Measurements from ENCODE around the gene SHISA9. TPM values are rescaled to one million over a fixed set of nuclear protein-coding genes. Genes with fewer than 3 reads are reported as not detected.

Gene SHISA9
- total RNA-seq, 2 experiments from 2014 or later: not detected

- Histone ChIP-seq H3K27ac (ENCODE audit: low read depth, low read length, poor library complexity, severe bottlenecking) (no peak overlapping the region), H3K4me2 (ENCODE audit: low read length) (no peak overlapping the region), H4K20me1 (ENCODE audit: insufficient read depth, low read length) (no peaks in the 10 kb centered on the region), H3K4me1 (ENCODE audit: insufficient read depth, low read length, poor library complexity, severe bottlenecking) (no peaks in the 10 kb centered on the region), H3K9me3 (ENCODE audit: low read length) (no peaks in the 10 kb centered on the region), H2AFZ (ENCODE audit: low read length) (no peak overlapping the region), H3K36me3 (ENCODE audit: insufficient read depth, low read length) (no peaks in the 10 kb centered on the region), H3K4me3 (ENCODE audit: low read depth, low read length, poor library complexity, severe bottlenecking) (no peak overlapping the region), H3K79me2 (ENCODE audit: insufficient read depth, low read depth, low read length) (no peaks in the 10 kb centered on the region), H3K9me2 (ENCODE audit: insufficient read depth, low read length) (no peaks in the 10 kb centered on the region)
- TF ChIP-seq CTCF (conservative IDR thresholded peaks at IDR 0.05; ENCODE audit: low read length) (no peak), EZH2phosphoT487 (IDR thresholded peaks at IDR 0.05; ENCODE audit: borderline replicate concordance, low read depth, low read length) (no peak)
- intact Hi-C loops (cut with micrococcal nuclease; ENCODE audit: unreplicated experiment): no loop called here
- POLR2A ChIA-PET: no interaction called here
- CTCF ChIA-PET (ENCODE audit: unreplicated experiment): no interaction called here
- no peak for DNase-seq (ENCODE audit: low spot score)
- no TSS peak for BruUV-seq (replicated peaks)
Measured at GRCh38 chr16:13063457-13063856, 162.1 kb downstream of the SHISA9 start.

- POLR2A ChIA-PET: no interaction called here
- Histone ChIP-seq H4K20me1 (ENCODE audit: insufficient read depth, low read length) (no peaks in the 10 kb centered on the region), H3K9me2 (ENCODE audit: insufficient read depth, low read length) (no peaks in the 10 kb centered on the region), H3K4me2 (ENCODE audit: low read length) (no peak overlapping the region), H3K4me1 (ENCODE audit: insufficient read depth, low read length, poor library complexity, severe bottlenecking) (no peaks in the 10 kb centered on the region), H3K27ac (ENCODE audit: low read depth, low read length, poor library complexity, severe bottlenecking) (no peak overlapping the region), H2AFZ (ENCODE audit: low read length) (no peak overlapping the region), H3K4me3 (ENCODE audit: low read depth, low read length, poor library complexity, severe bottlenecking) (no peak overlapping the region), H3K9me3 (ENCODE audit: low read length) (no peaks in the 10 kb centered on the region), H3K36me3 (ENCODE audit: insufficient read depth, low read length) (no peaks in the 10 kb centered on the region), H3K79me2 (ENCODE audit: insufficient read depth, low read depth, low read length) (no peaks in the 10 kb centered on the region)
- CTCF ChIA-PET (ENCODE audit: unreplicated experiment): interaction anchor here (0.6 kb wide), 1 partner anchor 183 kb away, joined by 3 read pairs; no protein-coding TSS in a partner anchor
- DNase-seq (ENCODE audit: low spot score): no peak
- intact Hi-C loops (cut with micrococcal nuclease; ENCODE audit: unreplicated experiment): no loop called here
- no TSS peak for BruUV-seq (replicated peaks)
- TF ChIP-seq CTCF (conservative IDR thresholded peaks at IDR 0.05; ENCODE audit: low read length) (no peak), EZH2phosphoT487 (IDR thresholded peaks at IDR 0.05; ENCODE audit: borderline replicate concordance, low read depth, low read length) (no peak)
Measured at GRCh38 chr16:13064821-13065220, 163.4 kb downstream of the SHISA9 start.

- no peak overlapping the region for H2AFZ ChIP-seq (ENCODE audit: low read length)
- POLR2A ChIA-PET: no interaction called here
- no TSS peak for BruUV-seq (replicated peaks)
- H3K9me2 ChIP-seq (ENCODE audit: insufficient read depth, low read length): no peaks in the 10 kb centered on the region
- no peaks in the 10 kb centered on the region for H3K79me2 ChIP-seq (ENCODE audit: insufficient read depth, low read depth, low read length)
- TF ChIP-seq EZH2phosphoT487 (IDR thresholded peaks at IDR 0.05; ENCODE audit: borderline replicate concordance, low read depth, low read length): no peak
- TF ChIP-seq CTCF (conservative IDR thresholded peaks at IDR 0.05; ENCODE audit: low read length): no peak
- H3K9me3 ChIP-seq (ENCODE audit: low read length): no peaks in the 10 kb centered on the region
- no peak overlapping the region for H3K4me2 ChIP-seq (ENCODE audit: low read length)
- intact Hi-C loops (cut with micrococcal nuclease; ENCODE audit: unreplicated experiment): no loop called here
- H4K20me1 ChIP-seq (ENCODE audit: insufficient read depth, low read length): no peaks in the 10 kb centered on the region
- CTCF ChIA-PET (ENCODE audit: unreplicated experiment): no interaction called here
- no peak for DNase-seq (ENCODE audit: low spot score)
- no peak overlapping the region for H3K4me3 ChIP-seq (ENCODE audit: low read depth, low read length, poor library complexity, severe bottlenecking)
- no peak overlapping the region for H3K27ac ChIP-seq (ENCODE audit: low read depth, low read length, poor library complexity, severe bottlenecking)
- H3K36me3 ChIP-seq (ENCODE audit: insufficient read depth, low read length): no peaks in the 10 kb centered on the region
- no peaks in the 10 kb centered on the region for H3K4me1 ChIP-seq (ENCODE audit: insufficient read depth, low read length, poor library complexity, severe bottlenecking)
Measured at GRCh38 chr16:13067648-13068047, 166.2 kb downstream of the SHISA9 start.
